ENCODE data around the gene AGMO.
"Not testable (repeated sequence)": the region's sequence is repeated elsewhere in the genome, so short reads cannot be mapped to it uniquely, and the experiment has no call there.

AGMO gene

GRCh38 chr7:15306296-15306695, 255.5 kb downstream of the AGMO start:
- DNase-seq: no peak

DNA sequence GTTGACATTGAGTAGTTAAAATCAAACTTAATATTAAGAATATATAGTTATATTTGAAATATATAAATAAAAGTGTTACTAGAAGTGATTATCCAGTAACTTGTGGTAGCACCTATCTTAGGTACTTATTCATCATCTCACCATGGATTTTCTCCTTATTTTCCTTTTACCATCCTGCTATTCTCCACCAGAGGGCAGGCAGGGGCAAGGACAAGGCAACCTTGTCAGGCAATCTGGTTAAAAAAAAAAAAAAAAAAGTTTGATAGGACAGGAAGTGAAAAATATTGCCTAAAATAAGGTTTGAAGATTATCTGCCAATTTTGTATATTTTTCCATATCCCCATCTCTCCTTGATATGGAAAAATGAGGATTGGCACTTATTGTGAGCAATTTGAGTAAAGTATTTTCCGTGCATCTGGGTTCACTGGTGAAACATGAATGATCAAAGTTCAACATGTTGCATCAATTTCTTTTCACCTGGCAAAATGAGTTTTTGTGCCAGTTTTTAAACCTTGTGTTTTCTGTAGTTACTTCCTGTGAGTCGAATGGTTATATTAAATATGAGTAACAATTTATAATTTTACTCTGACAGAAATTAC, 256.7 kb downstream of the AGMO start:
- DNase-seq: no peak

- DNase-seq: no peak
Measured at GRCh38 chr7:15303357-15303756, 258.5 kb downstream of the AGMO start.

- DNase-seq: not testable (repeated sequence)
Measured at GRCh38 chr7:15300986-15301385, 260.8 kb downstream of the AGMO start.

- DNase-seq: no peak
Measured at GRCh38 chr7:15292138-15292537, 269.7 kb downstream of the AGMO start.

DNA sequence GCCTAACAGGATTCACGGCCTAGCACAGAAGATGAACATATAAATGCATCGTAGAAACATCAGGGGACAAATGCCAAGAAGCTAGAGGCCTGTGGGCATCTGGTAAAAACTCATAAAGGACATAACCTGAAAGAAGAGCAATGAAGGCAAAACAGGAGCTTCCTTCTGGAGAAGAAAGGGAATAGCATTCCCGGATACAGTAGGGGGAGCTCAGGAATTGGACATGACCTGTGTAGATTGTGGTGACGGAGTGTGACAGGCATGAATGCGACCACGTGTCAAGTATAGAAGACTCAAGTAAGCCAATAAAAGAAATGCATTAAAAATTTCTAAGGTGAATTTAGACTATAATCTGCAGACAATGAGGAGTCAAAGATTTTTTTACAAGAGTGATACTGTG, 270.1 kb downstream of the AGMO start:
- DNase-seq: no peak

DNA sequence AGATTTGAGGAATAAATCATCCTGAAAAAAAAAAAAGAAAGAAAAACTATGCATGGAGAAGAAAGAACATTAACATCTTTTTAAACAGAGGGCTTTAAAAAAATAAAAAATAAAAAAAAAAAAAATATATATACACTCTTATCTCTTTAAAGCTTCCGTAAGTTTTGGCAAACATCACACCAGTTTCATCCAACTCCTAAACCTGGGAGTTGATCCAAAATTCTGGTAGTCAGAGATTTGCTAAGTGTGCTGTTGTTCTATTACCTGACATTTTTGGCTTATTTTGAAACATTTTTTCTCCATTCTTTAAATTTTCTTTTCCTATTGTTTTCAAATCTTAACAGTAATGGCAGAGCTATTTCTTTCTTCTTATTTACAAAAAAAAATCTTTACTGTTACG, 273.1 kb downstream of the AGMO start:
- DNase-seq: no peak

- DNase-seq: no peak
Measured at GRCh38 chr7:15284396-15284795, 277.4 kb downstream of the AGMO start.

DNA sequence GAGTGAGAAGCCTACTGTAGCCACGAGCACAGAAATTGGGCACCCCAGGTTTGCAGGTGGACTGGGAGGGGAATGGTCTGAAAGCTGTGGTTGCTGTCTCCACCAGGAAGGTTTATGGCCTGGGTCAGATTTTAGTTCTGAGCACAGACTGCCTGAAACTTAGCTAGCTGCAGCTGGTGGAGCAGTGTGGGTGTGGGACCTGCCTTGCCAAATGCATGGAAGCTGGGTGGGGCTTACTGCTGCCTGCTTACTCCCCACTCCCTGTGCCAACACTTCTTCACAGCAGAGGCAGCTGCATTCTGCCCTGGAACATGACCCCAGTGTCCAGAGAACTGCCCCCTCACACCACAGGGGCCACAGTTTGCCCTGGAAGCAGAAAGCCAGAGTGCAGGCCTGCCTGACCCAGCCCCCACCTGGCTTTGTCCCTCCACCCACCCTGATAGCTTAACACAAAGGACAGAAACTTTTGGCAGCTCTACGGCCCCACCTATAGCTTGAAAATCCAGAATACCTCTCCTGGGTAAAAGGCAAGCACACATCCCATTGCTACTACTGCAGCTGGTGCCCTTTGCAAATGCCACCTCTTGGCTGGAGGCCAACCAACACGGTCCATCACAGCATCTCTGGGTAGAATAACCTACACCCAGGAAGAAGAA, 281.6 kb downstream of the AGMO start:
- no peak for DNase-seq

GRCh38 chr7:15279640-15280039, 282.2 kb downstream of the AGMO start:
- no peak for DNase-seq

GRCh38 chr7:15257689-15258088, 304.1 kb downstream of the AGMO start:
- DNase-seq: no peak

GRCh38 chr7:15252181-15252580, 309.6 kb downstream of the AGMO start:
- no peak for DNase-seq

GRCh38 chr7:15248514-15248913, 313.3 kb downstream of the AGMO start:
- no peak for DNase-seq

DNA sequence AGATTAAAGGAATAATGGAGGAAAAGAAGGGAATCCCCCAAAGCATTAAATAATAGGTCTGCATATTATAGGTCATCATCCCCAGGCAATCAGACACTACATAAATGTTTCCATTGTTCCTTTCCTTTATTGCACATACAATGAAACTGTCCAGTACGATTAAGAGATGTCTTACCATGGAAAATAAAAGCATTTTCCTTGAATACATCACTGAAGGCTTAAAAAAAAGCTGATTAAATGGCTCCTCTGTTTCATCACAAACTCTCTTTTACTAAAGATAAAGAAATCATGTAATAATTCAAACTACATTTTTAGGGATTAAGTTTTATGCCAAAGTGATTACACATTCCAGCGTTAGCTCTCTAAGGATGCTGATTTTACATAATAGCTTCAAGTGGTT, 316.0 kb downstream of the AGMO start:
- DNase-seq: no peak

GRCh38 chr7:15239801-15240200, 322.0 kb downstream of the AGMO start:
- no peak for DNase-seq

DNA sequence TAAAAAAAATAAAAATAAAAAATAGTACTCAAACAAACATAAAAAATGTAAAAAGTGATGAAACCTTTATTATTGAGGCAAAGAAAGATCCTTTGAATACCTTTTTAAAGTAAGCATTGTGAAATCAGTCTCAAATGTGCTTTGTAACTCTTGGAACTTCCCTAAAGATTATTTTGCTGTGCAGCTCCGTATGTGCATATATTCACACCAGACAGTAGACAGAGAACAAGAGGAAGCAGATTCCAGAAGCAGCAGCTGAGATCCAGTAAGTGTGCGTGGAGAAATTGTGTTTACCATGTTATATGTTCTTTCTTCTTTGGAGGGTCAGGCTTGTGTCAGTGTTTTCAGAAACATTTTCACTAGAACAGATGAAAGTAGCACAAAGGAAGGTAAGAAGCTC, 324.9 kb downstream of the AGMO start:
- DNase-seq: no peak

DNA sequence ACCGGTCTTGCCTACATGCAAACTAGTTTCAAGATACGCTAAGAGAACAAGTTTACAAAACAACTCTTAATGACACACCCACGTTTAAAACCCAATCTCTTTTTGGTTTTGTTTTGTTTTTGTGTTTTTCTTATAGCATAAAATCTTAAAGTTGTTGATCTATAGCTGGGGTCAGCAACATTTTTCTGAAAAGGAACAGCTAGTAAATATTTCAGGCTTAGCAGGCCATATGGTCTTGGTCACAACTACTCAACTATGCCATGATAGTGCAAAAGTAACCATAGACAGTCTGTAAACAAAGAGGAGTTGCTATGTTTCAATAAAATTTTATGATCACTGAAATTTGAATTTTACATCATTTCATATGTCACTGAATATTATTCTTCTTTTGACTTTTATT, 327.4 kb downstream of the AGMO start:
- DNase-seq: no peak

DNA sequence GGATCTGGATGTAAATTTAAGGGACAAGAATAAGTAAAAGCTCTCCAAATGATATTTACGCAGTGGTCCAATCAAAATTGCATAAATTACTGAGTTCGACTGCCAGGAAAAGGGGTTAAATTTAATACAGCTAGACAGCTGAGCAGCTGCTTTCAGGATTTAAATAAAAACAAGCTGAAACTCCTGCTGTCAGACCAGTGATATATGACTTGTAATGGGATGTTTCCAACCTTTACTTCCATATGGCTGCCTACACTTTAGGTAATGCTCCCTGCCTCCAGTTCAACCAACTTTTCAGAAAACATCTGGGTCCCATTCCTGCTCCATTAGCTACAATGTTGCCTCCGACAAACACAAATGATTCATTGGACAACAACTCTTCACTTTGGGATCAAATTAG, 333.0 kb downstream of the AGMO start:
- DNase-seq: no peak

DNA sequence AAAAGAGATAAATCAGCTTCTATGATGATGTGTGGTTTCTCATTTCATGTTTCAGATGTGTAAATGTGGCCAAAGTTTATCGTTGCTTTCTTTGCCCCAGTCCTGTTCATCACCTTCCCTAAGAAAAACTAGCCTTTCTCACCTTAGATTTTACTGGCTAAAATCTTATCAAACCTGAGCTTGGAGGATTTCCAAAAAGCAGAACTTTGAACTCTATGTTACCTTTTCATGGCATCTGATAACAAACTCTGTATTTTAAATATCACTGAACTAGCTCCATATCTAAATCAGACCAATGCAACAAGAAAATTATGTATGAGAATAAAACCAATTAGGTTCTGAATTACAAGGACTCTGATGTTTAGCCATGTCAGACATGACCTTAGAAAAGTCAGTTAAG, 335.8 kb downstream of the AGMO start:
- DNase-seq: no peak

DNA sequence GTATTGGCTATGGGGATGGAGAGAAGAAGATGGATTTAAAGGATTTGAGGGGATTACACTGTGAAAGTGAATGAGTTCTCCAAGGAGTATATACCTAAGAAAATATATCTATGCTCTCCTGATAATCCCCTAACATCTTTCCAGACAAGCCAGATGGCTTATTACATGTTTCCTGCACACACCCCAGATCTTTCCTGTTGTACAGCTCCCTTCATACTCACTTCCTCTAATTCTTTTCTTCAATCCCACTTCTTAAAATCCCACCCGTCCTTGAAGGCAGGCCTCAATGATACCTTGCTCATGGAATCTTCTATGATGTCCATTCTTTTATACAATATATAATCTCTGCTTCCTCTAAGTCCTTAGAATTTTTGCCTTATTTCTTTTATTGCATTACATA, 342.1 kb downstream of the AGMO start:
- no peak for DNase-seq

GRCh38 chr7:15218261-15218660, 343.6 kb downstream of the AGMO start:
- no peak for DNase-seq

GRCh38 chr7:15215616-15216015, 346.2 kb downstream of the AGMO start:
- no peak for DNase-seq

DNA sequence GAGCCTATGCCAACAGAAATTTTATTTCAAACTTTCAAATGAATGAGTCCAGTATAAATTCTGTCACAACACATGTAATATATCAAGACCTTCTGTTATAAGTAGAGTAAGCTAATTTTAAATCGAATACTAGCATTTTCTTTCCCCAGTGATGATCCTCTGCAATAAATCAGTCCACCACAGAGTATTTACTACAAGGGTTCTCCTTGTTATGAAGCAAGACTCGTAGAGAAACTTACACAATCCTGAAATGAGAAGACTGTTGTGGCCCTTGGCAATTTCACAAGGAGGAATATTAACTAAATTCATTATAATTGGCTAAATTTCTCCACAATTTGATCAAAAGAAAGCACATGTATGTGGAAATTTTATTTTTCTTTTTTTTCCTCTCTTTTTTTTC, 346.8 kb downstream of the AGMO start:
- DNase-seq: no peak

- no peak for DNase-seq
Measured at GRCh38 chr7:15213093-15213492, 348.7 kb downstream of the AGMO start.

- no peak for DNase-seq
Measured at GRCh38 chr7:15209429-15209828, 352.4 kb downstream of the AGMO start.
